ENCODE data around the gene SCGB1D2.
"Not testable (repeated sequence)": the region's sequence is repeated elsewhere in the genome, so short reads cannot be mapped to it uniquely, and the experiment has no call there.

Gene SCGB1D2

GRCh38 chr11:62242021-62242420, at the start of gene SCGB1D2:
Gene SCGB1D2, plus strand, starts transcription at chr11:62242239. Its CDS starts 69 bp downstream, at chr11:62242308.
- in situ Hi-C loops (cut with MboI; ENCODE audit: low sequenced_read_pairs), result no loop called here

GRCh38 chr11:62193952-62194351, 48.1 kb upstream of the SCGB1D2 start:
- in situ Hi-C loops (cut with MboI; ENCODE audit: low sequenced_read_pairs), result no loop called here

GRCh38 chr11:62195010-62195409, 47.0 kb upstream of the SCGB1D2 start:
- in situ Hi-C loops (cut with MboI; ENCODE audit: low sequenced_read_pairs), result not testable (repeated sequence)

- in situ Hi-C loops (cut with MboI; ENCODE audit: low sequenced_read_pairs), result no loop called here
Measured at GRCh38 chr11:62195945-62196344, 46.1 kb upstream of the SCGB1D2 start.

- in situ Hi-C loops (cut with MboI; ENCODE audit: low sequenced_read_pairs), result not testable (repeated sequence)
Measured at GRCh38 chr11:62197400-62197799, 44.6 kb upstream of the SCGB1D2 start.

- in situ Hi-C loops (cut with MboI; ENCODE audit: low sequenced_read_pairs), result no loop called here
Measured at GRCh38 chr11:62201376-62201775, 40.7 kb upstream of the SCGB1D2 start.

- in situ Hi-C loops (cut with MboI; ENCODE audit: low sequenced_read_pairs), result no loop called here
Measured at GRCh38 chr11:62202910-62203309, 39.1 kb upstream of the SCGB1D2 start.

- in situ Hi-C loops (cut with MboI; ENCODE audit: low sequenced_read_pairs), result no loop called here
Measured at GRCh38 chr11:62204430-62204829, 37.6 kb upstream of the SCGB1D2 start.

- in situ Hi-C loops (cut with MboI; ENCODE audit: low sequenced_read_pairs), result no loop called here
Measured at GRCh38 chr11:62205441-62205840, 36.6 kb upstream of the SCGB1D2 start.

- in situ Hi-C loops (cut with MboI; ENCODE audit: low sequenced_read_pairs), result not testable (repeated sequence)
Measured at GRCh38 chr11:62206276-62207066, 35.6 kb upstream of the SCGB1D2 start.

GRCh38 chr11:62208785-62209144, 33.3 kb upstream of the SCGB1D2 start:
- in situ Hi-C loops (cut with MboI; ENCODE audit: low sequenced_read_pairs), result no loop called here

- in situ Hi-C loops (cut with MboI; ENCODE audit: low sequenced_read_pairs), result loop anchor here (10.0 kb wide), 1 partner anchor 158 kb away; no protein-coding TSS in a partner anchor
Measured at GRCh38 chr11:62217191-62217748, 24.8 kb upstream of the SCGB1D2 start.

- in situ Hi-C loops (cut with MboI; ENCODE audit: low sequenced_read_pairs), result no loop called here
Measured at GRCh38 chr11:62221498-62221897, 20.5 kb upstream of the SCGB1D2 start.

- in situ Hi-C loops (cut with MboI; ENCODE audit: low sequenced_read_pairs), result no loop called here
Measured at GRCh38 chr11:62223095-62223494, 18.9 kb upstream of the SCGB1D2 start.

GRCh38 chr11:62233730-62234129, 8.3 kb upstream of the SCGB1D2 start:
- in situ Hi-C loops (cut with MboI; ENCODE audit: low sequenced_read_pairs), result no loop called here

GRCh38 chr11:62236187-62236586, 5.9 kb upstream of the SCGB1D2 start:
- in situ Hi-C loops (cut with MboI; ENCODE audit: low sequenced_read_pairs), result no loop called here

- in situ Hi-C loops (cut with MboI; ENCODE audit: low sequenced_read_pairs), result no loop called here
Measured at GRCh38 chr11:62237499-62237898, 4.5 kb upstream of the SCGB1D2 start.

GRCh38 chr11:62238151-62238550, 3.9 kb upstream of the SCGB1D2 start:
- in situ Hi-C loops (cut with MboI; ENCODE audit: low sequenced_read_pairs), result no loop called here

GRCh38 chr11:62241095-62241494, 944 bp upstream of the SCGB1D2 start:
- in situ Hi-C loops (cut with MboI; ENCODE audit: low sequenced_read_pairs), result no loop called here

- in situ Hi-C loops (cut with MboI; ENCODE audit: low sequenced_read_pairs), result no loop called here
Measured at GRCh38 chr11:62245271-62245753, 3.3 kb downstream of the SCGB1D2 start.

GRCh38 chr11:62251698-62252097, 9.7 kb downstream of the SCGB1D2 start:
- in situ Hi-C loops (cut with MboI; ENCODE audit: low sequenced_read_pairs), result no loop called here

- in situ Hi-C loops (cut with MboI; ENCODE audit: low sequenced_read_pairs), result no loop called here
Measured at GRCh38 chr11:62253999-62254542, 12.0 kb downstream of the SCGB1D2 start.
